Measurements from ENCODE around the gene FAIM2. TPM values are rescaled to one million over a fixed set of nuclear protein-coding genes. Genes with fewer than 3 reads are reported as not detected.

Gene FAIM2
- total and polyA plus RNA-seq, 2 experiments from 2014 or later: 0.61 to 2.0 TPM

GRCh38 chr12:49853671-49854070 is 50.0 kb downstream of the FAIM2 start (continued):
- TF ChIP-seq, protein P1, sequence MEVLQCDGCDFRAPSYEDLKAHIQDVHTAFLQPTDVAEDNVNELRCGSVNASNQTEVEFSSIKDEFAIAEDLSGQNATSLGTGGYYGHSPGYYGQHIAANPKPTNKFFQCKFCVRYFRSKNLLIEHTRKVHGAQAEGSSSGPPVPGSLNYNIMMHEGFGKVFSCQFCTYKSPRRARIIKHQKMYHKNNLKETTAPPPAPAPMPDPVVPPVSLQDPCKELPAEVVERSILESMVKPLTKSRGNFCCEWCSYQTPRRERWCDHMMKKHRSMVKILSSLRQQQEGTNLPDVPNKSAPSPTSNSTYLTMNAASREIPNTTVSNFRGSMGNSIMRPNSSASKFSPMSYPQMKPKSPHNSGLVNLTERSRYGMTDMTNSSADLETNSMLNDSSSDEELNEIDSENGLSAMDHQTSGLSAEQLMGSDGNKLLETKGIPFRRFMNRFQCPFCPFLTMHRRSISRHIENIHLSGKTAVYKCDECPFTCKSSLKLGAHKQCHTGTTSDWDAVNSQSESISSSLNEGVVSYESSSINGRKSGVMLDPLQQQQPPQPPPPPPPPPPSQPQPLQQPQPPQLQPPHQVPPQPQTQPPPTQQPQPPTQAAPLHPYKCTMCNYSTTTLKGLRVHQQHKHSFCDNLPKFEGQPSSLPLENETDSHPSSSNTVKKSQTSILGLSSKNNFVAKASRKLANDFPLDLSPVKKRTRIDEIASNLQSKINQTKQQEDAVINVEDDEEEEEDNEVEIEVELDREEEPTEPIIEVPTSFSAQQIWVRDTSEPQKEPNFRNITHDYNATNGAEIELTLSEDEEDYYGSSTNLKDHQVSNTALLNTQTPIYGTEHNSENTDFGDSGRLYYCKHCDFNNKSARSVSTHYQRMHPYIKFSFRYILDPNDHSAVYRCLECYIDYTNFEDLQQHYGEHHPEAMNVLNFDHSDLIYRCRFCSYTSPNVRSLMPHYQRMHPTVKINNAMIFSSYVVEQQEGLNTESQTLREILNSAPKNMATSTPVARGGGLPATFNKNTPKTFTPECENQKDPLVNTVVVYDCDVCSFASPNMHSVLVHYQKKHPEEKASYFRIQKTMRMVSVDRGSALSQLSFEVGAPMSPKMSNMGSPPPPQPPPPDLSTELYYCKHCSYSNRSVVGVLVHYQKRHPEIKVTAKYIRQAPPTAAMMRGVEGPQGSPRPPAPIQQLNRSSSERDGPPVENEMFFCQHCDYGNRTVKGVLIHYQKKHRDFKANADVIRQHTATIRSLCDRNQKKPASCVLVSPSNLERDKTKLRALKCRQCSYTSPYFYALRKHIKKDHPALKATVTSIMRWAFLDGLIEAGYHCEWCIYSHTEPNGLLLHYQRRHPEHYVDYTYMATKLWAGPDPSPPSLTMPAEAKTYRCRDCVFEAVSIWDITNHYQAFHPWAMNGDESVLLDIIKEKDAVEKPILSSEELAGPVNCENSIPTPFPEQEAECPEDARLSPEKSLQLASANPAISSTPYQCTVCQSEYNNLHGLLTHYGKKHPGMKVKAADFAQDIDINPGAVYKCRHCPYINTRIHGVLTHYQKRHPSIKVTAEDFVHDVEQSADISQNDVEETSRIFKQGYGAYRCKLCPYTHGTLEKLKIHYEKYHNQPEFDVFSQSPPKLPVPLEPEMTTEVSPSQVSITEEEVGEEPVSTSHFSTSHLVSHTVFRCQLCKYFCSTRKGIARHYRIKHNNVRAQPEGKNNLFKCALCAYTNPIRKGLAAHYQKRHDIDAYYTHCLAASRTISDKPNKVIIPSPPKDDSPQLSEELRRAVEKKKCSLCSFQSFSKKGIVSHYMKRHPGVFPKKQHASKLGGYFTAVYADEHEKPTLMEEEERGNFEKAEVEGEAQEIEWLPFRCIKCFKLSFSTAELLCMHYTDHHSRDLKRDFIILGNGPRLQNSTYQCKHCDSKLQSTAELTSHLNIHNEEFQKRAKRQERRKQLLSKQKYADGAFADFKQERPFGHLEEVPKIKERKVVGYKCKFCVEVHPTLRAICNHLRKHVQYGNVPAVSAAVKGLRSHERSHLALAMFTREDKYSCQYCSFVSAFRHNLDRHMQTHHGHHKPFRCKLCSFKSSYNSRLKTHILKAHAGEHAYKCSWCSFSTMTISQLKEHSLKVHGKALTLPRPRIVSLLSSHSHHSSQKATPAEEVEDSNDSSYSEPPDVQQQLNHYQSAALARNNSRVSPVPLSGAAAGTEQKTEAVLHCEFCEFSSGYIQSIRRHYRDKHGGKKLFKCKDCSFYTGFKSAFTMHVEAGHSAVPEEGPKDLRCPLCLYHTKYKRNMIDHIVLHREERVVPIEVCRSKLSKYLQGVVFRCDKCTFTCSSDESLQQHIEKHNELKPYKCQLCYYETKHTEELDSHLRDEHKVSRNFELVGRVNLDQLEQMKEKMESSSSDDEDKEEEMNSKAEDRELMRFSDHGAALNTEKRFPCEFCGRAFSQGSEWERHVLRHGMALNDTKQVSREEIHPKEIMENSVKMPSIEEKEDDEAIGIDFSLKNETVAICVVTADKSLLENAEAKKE (CRISPR knock-in tag; IDR thresholded peaks at IDR 0.05): no peak
- TF ChIP-seq JUNB (IDR thresholded peaks at IDR 0.05; ENCODE audit: unreplicated experiment) (no peak), ZNF114 (CRISPR knock-in tag; IDR thresholded peaks at IDR 0.05) (no peak), POLR2AphosphoS5 (IDR thresholded peaks at IDR 0.05; ENCODE audit: low read depth) (no peak), CREB1 (CRISPR knock-in tag; IDR thresholded peaks at IDR 0.05; ENCODE audit: low read depth) (no peak), CTCF (conservative IDR thresholded peaks at IDR 0.05; ENCODE audit: low read depth in 2 of 2) (no peak), NANOG (IDR thresholded peaks at IDR 0.05; ENCODE audit: borderline replicate concordance) (no peak), EZH2phosphoT487 (IDR thresholded peaks at IDR 0.05; ENCODE audit: unreplicated experiment) (no peak), ZNF331 (CRISPR knock-in tag; IDR thresholded peaks at IDR 0.05; ENCODE audit: low read depth) (no peak), EZH2 (IDR thresholded peaks at IDR 0.05; ENCODE audit: low read depth, unreplicated experiment) (no peak)

Data from GM23338 (cell line).